HG03045 (cell line): Measurements from ENCODE around the gene MAGIX.
"Not testable (repeated sequence)": the region's sequence is repeated elsewhere in the genome, so short reads cannot be mapped to it uniquely, and the experiment has no call there.

ENCODE experiments used
- ATAC-seq: cut with Tn5 transposase; IDR thresholded peaks from one replicate; pipeline ENCODE4 v1.9.1; 2021; ENCODE audit warnings: mild to moderate bottlenecking, moderate library complexity; ENCODE audit not compliant: unreplicated experiment

The MAGIX gene

DNA sequence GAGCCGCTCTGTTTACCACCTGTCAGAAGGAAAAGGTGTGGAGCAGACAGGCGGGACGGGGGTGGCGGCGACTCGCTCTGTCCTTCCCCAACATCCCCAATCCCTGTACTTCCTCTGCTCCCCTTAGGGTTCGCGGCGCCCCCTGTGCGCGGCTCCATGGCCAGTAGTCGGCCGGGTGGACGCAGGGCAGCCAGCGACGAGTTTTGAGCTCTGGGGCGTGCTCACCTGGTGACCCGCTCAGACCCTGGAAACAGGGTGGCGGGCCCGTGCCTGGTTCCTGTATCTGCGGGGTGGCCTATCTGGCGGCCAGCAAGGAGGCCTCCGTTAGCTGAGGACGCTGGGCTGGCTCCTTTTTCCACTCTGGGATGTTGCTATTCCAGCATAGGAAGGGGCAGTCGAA is 5.4 kb upstream of the MAGIX start:
- no peak for ATAC-seq

GRCh38 chrX:49160908-49161307 is 1.6 kb upstream of the MAGIX start:
- no peak for ATAC-seq

GRCh38 chrX:49161632-49162031 is 926 bp upstream of the MAGIX start:
- no peak for ATAC-seq

DNA sequence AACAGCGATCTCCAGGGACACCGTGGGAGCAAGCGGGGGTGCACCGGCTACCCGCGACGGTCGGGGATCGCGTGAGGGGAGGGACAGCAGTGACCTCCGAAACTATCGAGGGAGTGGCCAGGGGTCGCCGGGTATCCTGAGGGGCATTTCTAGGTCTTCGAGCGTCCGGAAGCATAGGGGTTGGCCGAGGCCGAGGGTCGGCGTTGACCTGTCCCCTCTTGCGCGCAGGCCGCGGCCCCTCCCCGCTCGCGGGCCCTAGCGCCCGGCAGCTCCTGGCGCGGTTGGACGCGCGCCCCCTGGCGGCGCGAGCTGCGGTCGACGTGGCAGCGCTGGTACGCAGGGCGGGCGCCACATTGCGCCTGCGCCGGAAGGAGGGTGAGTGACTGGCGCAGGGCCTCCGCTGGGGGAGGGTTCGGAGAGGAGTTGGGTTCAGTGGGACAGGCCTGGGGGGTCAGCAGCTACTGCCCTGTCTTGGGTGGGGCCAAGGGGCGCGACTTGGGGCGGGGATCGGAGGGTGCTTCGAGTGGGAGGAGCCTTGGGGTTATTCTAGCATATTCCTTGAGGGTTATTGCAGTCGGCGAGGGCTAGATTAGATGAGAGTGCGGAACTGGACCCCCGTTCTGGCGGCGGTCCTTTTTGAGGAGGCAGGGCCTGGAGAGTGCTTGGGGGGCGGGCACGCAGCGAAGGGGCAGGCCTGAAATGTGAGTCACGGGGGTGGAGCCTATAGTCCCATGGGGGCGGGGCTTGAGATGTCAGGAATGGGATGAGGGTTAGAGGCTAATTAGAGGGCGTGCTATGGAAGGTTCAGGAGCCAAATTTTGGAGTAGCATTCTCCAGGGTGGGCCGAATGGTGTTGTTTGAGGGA is 1.2 kb downstream of the MAGIX start:
- peak; percentile 62 for ATAC-seq

- no peak for ATAC-seq
These were observed 2.2 kb downstream of the MAGIX start for GRCh38 chrX:49164589-49165360.

DNA sequence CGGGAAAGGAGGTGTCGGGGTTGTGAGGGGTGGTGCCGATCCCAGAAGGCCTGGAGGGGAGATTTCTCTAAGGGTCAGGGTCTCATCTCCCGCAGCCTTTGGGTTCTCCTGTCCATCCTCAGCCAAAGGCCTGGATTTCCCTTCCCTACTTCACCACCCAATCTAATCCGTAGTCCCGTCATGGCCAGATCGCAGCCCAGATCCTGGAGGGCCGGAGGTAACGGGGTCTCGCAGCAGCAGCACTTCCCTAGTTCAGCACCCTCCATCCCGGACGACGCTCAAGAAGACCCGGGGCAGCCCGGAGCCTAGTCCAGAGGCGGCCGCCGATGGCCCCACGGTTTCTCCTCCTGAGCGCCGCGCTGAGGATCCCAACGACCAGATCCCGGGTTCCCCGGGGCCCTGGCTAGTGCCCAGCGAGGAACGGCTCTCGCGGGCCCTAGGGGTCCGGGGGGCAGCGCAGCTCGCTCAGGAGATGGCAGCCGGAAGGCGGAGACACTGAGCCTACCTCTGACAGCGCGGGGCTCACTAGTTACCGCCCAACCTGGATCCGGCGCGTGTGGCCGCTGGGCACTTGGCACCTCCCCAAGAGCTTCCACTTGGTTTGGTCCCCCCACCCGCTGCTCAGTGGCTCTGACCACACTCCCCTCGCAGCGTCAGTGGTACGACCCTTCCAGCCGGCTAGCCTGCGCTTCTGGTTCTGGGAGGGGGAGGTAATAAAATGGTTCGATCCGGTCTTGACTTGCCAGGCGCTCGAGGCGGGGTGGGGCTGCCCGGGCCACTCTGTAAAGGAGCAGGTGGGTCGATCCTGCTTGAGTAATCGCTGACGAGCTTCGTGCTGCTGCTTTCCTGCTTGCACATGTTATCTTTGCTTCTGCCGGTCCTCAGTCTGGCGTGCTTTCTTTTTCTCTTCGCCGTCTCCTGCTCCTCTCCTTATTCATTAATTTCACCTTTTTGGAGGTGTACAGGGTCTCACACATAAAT is 3.6 kb downstream of the MAGIX start:
- ATAC-seq = no peak

DNA sequence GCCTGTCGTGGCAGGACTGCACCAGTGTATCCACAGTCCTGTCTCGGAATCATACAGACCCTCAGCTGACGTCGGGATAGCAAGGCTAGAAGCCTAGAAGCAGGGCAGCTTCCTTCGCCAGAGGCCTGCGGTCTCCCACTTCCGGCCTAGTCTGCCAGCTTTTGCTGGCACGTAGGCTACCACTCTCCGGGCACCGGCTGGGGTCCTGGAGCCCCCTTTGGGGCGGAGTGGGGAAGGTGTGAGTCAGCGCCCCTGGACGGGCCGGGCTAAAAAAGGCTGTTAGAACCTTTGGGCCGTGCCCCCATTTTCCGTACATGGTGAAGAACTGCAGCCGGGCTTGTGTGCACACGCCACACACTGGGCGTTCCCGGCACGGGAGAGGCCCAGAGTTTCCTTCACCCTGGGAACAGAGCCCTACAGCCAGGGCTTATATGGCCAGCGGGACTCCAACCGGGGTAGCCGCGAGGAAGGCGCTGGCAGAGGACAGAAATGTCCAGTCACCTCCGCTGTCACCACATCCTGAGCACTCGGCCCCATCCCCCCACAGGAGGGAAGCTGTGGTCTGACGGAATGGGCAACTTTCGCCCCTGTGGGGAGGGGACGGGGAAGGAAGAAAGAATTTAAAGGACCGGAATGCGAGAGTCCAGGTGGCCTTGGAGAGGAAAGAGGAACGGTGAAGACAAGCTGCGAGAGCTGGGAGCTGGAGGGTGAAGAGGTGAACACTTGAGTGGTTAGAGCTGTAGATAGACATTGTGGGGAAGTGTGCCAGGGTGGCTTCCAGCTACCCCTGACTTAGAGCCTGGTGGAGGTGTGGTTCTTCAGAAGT is 4.6 kb downstream of the MAGIX start:
- ATAC-seq = no peak

DNA sequence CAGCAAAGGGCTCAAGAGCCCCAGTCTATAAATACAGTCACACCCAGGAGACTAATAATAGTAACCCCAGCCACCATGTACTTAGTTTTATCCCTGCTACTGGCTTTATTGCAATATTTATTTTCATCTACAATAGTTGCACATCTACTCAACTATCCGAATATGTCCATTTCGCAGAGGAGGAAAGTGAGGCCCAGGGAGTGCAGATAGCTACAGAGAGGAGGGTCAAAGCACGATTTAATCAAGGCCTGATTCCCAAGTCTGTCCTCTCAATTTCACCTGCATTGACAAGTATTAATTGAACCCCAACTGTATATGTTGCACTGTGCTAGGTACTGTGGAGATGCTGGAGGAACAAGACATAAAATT is 5.2 kb downstream of the MAGIX start:
- no peak for ATAC-seq

DNA sequence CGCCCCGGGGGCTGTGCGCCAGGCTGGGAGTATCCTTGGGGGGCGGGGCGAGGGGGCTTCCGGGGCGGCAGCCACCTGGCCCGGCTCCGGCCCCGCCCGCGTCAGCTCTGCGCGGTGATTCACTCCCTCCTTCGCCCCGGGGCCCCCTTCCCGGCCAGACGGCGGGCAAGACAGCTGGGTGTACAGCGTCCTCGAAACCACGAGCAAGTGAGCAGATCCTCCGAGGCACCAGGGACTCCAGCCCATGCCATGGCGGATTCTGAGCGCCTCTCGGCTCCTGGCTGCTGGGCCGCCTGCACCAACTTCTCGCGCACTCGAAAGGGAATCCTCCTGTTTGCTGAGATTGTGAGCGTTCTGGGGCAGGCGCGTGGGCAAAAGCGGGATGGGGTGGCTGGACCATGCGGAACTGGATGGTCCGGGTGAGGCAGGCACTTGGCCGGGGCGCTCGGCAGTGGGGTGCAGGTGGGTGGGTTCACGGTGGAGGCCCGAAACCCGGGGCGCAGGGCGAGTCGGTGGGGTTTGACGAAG is 9.3 kb downstream of the MAGIX start, which contains the start of gene PLP2:
Gene PLP2 (plus strand): TSS at position 147 of the 528 bp plus-strand sequence. CDS start 103 bp downstream, at position 250.
- ATAC-seq = peak; percentile 39

GRCh38 chrX:49172280-49172780 is 9.8 kb downstream of the MAGIX start:
- peak; percentile 72 for ATAC-seq

DNA sequence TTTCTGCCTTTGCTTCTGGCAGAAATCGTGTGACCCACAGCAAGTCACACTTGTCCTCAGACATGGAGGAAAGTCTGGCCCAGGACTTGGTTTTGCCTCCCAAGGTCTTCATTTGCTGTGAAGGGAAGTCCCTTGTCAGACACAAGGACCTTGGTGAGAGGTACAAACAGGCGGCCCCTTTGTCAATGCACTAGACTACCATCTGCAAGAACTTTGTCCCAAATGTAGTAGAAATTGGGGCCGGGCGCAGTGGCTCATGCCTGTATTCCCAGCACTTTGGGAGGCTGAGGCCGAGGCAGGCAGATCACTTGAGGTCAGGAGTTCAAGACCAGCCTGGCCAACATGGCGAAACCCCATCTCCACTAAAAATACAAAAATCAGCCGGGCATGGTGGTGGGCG is 11.0 kb downstream of the MAGIX start:
- ATAC-seq = not testable (repeated sequence)

- ATAC-seq = no peak
These were observed 12.2 kb downstream of the MAGIX start for GRCh38 chrX:49174723-49175122.

GRCh38 chrX:49175435-49176274 is 13.1 kb downstream of the MAGIX start:
- no peak for ATAC-seq

GRCh38 chrX:49176421-49177326 is 14.1 kb downstream of the MAGIX start:
- ATAC-seq = no peak

DNA sequence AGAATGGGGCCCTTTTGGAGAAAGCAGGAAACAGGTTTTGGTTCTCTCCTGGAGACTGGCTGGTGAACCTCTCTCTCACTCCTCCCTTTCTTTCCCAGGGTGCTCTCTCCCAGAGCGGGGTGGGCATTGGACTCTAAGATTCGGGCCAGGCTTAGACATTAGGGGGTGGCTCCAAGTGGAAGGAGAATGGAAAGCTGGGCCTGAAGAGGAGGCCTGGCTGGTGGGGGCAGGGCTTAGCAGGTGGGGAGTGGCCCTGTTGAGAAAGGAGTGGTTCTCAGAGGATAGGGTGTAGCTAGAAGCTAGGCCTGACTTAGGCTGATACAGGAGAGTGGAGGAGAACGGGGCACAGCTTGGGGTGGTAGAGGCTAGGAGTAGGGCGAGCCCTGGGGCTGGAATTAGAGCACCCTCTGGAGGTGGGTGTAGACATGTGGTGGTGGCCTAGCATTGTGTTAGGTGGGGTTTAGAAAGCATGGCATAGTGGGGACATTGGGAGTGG is 14.8 kb downstream of the MAGIX start:
- no peak for ATAC-seq

- ATAC-seq = no peak
These were observed 15.4 kb downstream of the MAGIX start for GRCh38 chrX:49177873-49178480.

GRCh38 chrX:49178537-49178936 is 16.0 kb downstream of the MAGIX start:
- ATAC-seq = no peak
